ENCODE data around the gene AHSP. TPM values are rescaled to one million over a fixed set of nuclear protein-coding genes. Genes with fewer than 3 reads are reported as not detected.

Gene AHSP
- total and polyA plus RNA-seq, 2 of the 4 experiments (the other 2 are of a cell fraction), result not detected

GRCh38 chr16:31484491-31485171 is 43.1 kb upstream of the AHSP start:
- ChIA-PET CTCF (no interaction called here), POLR2A (ENCODE audit: unreplicated experiment) (no interaction called here)
- Histone ChIP-seq H3K56ac (ENCODE audit: extremely low read depth, insufficient read depth, low read length) (no peak overlapping the region), H3K4ac (ENCODE audit: low read depth, low read length) (no peak overlapping the region), H3K36me3 (ENCODE audit: control insufficient read depth, insufficient read depth, low read length) (peaks cover 2% of the 10 kb centered on the region; the same call in 1 of the 2 replicates), H3K4me3 (ENCODE audit: insufficient read depth, low read depth, low read length) (no peak overlapping the region), H3K14ac (replicated peaks; ENCODE audit: low read depth, low read length) (no peak overlapping the region), H4K20me1 (ENCODE audit: insufficient read depth, low read length) (peaks cover 6% of the 10 kb centered on the region; the same call in 1 of the 2 replicates), H2BK5ac (ENCODE audit: low read depth, low read length, poor library complexity, severe bottlenecking) (no peak overlapping the region), H3K4me2 (ENCODE audit: low read depth, low read length) (no peak overlapping the region), H3K18ac (ENCODE audit: low read depth, low read length) (no peak overlapping the region), H2AK9ac (replicated peaks; ENCODE audit: low read depth, low read length, poor library complexity) (no peak overlapping the region), H2BK20ac (ENCODE audit: low read depth, low read length) (no peak overlapping the region), H4K8ac (ENCODE audit: low read depth in 2 of 2, low read length in 2 of 2) (no peak overlapping the region), H3K9ac (ENCODE audit: low read depth, low read length) (no peak overlapping the region), H3K9me3 (ENCODE audit: control insufficient read depth, insufficient read depth, low read length) (no peaks in the 10 kb centered on the region), H2AK5ac (ENCODE audit: low read depth, low read length) (no peak overlapping the region), H3K27me3 (ENCODE audit: control insufficient read depth, insufficient read depth, low read length) (peaks cover 7% of the 10 kb centered on the region; the same call in 1 of the 2 replicates), H3K4me1 (ENCODE audit: control insufficient read depth, insufficient read depth, low read length) (peaks cover 6% of the 10 kb centered on the region; the same call in 1 of the 2 replicates), H3K79me1 (ENCODE audit: low read depth in 1 of 2, low read length in 2 of 2) (no peaks in the 10 kb centered on the region), H3K23ac (ENCODE audit: low read depth, low read length) (no peak overlapping the region), H2BK15ac (ENCODE audit: low read depth, low read length) (no peak overlapping the region), H3K27ac (ENCODE audit: insufficient read depth, low read length) (no peak overlapping the region), H3K9me1 (ENCODE audit: insufficient read depth, low read length) (peaks cover 5% of the 10 kb centered on the region), H2BK120ac (ENCODE audit: low read depth, low read length) (no peak overlapping the region), H2AFZ (replicated peaks; ENCODE audit: low read length, poor library complexity) (no peak overlapping the region), H4K5ac (ENCODE audit: low read depth, low read length) (no peak overlapping the region), H4K91ac (ENCODE audit: insufficient read depth, low read depth, low read length) (no peak overlapping the region)
- DNase-seq (no peak), ATAC-seq (ENCODE audit: low read depth) (no peak)
- dilution Hi-C loops (cut with HindIII; ENCODE audit: low sequenced_read_pairs, unreplicated experiment), result no loop called here
- intact Hi-C loops (cut with micrococcal nuclease), result no loop called here
- WGBS, 2 experiments (ENCODE audit: extremely low coverage in 2 of 2, insufficient read length in 1 of 2), result 7% methylated on average over 5 of the region's 14 CpGs; no CpG with 5 or more reads in 1 of the 2 experiments
- BruUV-seq (replicated peaks), result no TSS peak
- in situ Hi-C loops (cut with MboI; ENCODE audit: low sequenced_read_pairs), result no loop called here
- TF ChIP-seq USF2 (IDR thresholded peaks at IDR 0.05; ENCODE audit: low read depth, low read length) (no peak), NFE2L2 (IDR thresholded peaks at IDR 0.05; ENCODE audit: low read depth, low read length) (no peak), ELK1 (IDR thresholded peaks at IDR 0.05; ENCODE audit: borderline replicate concordance, low read depth, low read length) (no peak), POLR2A (IDR thresholded peaks at IDR 0.05; ENCODE audit: low read depth, low read length) (no peak), MXI1 (IDR thresholded peaks at IDR 0.05; ENCODE audit: borderline replicate concordance, low read depth, low read length) (no peak), SMC3 (IDR thresholded peaks at IDR 0.05; ENCODE audit: low read depth, low read length) (no peak), RAD21 (IDR thresholded peaks at IDR 0.05; ENCODE audit: low read length) (no peak), CEBPB (IDR thresholded peaks at IDR 0.05; ENCODE audit: low read depth, low read length) (no peak), MAZ (IDR thresholded peaks at IDR 0.05; ENCODE audit: borderline replicate concordance, low read depth, low read length) (no peak), FOS (IDR thresholded peaks at IDR 0.05; ENCODE audit: low read depth, low read length) (no peak), CTCF (conservative IDR thresholded peaks at IDR 0.05; ENCODE audit: low read depth, low read length) (no peak), CHD1 (IDR thresholded peaks at IDR 0.05; ENCODE audit: low read depth, low read length) (no peak), MAFK (IDR thresholded peaks at IDR 0.05; ENCODE audit: low read depth, low read length) (no peak)
